Adrenal gland (tissue), 12 donors: ENCODE data around the gene ZNF652. TPM values are rescaled to one million over a fixed set of nuclear protein-coding genes. Genes with fewer than 3 reads are reported as not detected.

ENCODE experiments used
- DNase-seq, 7 donors: peaks; one replicate each; pipeline ENCODE4 v3.0.0-alpha.2; 2019 to 2020
- H3K27ac ChIP-seq, 5 donors: fragments of 200-600 bp; sonication (generic) in 4 of 5; 1 replicate in 3 of 5; 2 replicates in 2 of 5; pipeline versions ENCODE4 v1.5.1 to v1.8.0; 2016 to 2020; ENCODE audit warnings: mild to moderate bottlenecking in 1 of 5
- H3K27me3 ChIP-seq: fragments of 200-600 bp; 2 replicates; pipeline ENCODE4 v1.8.0; 2021
- H3K36me3 ChIP-seq, 2 donors: fragments of 200-600 bp; replicated peaks in 1 of 2; 1 replicate in 1 of 2; 2 replicates in 1 of 2; pipeline versions ENCODE4 v1.5.1 to v1.8.0; 2018 to 2022
- H3K4me1 ChIP-seq, 2 donors: fragments of 200-600 bp; replicated peaks in 1 of 2; 1 replicate in 1 of 2; 2 replicates in 1 of 2; pipeline versions ENCODE4 v1.5.1 to v1.8.0; 2018 to 2021
- H3K4me3 ChIP-seq, 4 donors: fragments of 200-600 bp; sonication (generic) in 3 of 4; one replicate each; pipeline ENCODE4 v1.5.1; 2016 to 2018
- H3K9me3 ChIP-seq, 3 donors: fragments of 200-600 bp; sonication (generic) in 1 of 3; replicated peaks in 1 of 3; 1 replicate in 2 of 3; 2 replicates in 1 of 3; pipeline versions ENCODE4 v1.5.1 to v1.8.0; 2016 to 2021
- CTCF ChIP-seq, 6 experiments: fragments of 450-650 bp in 4 of 6; fragments of 200-600 bp in 2 of 6; sonication (generic) in 1 of 6; IDR thresholded peaks; 1 replicate in 5 of 6; 2 replicates in 1 of 6; pipeline versions ENCODE4 v1.5.1 to v1.8.0; 2016 to 2021; ENCODE audit warnings: antibody characterized with exemption in 6 of 6, mild to moderate bottlenecking in 2 of 6, moderate library complexity in 1 of 6
- POLR2A ChIP-seq, 2 donors: fragments of 450-650 bp; IDR thresholded peaks; one replicate each; pipeline ENCODE4 v1.6.1; 2017; ENCODE audit warnings: antibody characterized with exemption in 2 of 2, mild to moderate bottlenecking in 2 of 2, moderate library complexity in 1 of 2
- WGBS, 4 donors: extraction: QIAGEN DNeasy Blood & Tissue Kit in 2 of 4; methylation state at CpG; one replicate each; pipeline versions ENCODE4 v1.1.5 to v1.1.7; 2013 to 2017; 5-methylcytosine and 5-hydroxymethylcytosine counted together
- intact Hi-C, 2 donors: fragments of 100-400 bp; cut with DNase I; formaldehyde crosslinking; loops; one replicate each; pipeline versions ENCODE4 v1.14.1 to v1.15.0; 2022 to 2023
- microRNA-seq, 3 donors: library from miRNA; unstranded; fragments of <30 nt; microRNA quantifications; one replicate each; pipeline ENCODE4, GENCODE V29; 2017 to 2020
- polyA plus RNA-seq, 3 donors: library from polyadenylated mRNA; stranded (reverse); fragments of 200-250 nt in 2 of 3; fragments of 350-450 nt in 1 of 3; fragmentation: Illumina TruSeq in 1 of 3; extraction: RNeasy Lipid Tissue Mini Kit (QIAGEN cat#74804) in 1 of 3; gene quantifications; one replicate each; pipeline ENCODE4 v1.2.3, GENCODE V29; 2013 to 2014
- small RNA-seq, 2 donors: library from RNA; depleted of rRNA; stranded (forward); fragments of <200 nt; gene quantifications; one replicate each; pipeline ENCODE3, GENCODE V24; 2016
- total RNA-seq, 9 donors: library from RNA; depleted of rRNA in 4 of 9; stranded (reverse); fragments of >200 nt in 4 of 9; fragments of 120-200 nt in 1 of 9; fragmentation: NEBNext Ultra II Directional in 1 of 9; extraction: Animal tissue kit (Norgen Biotek cat#: 25700) in 1 of 9; gene quantifications; one replicate each; pipeline versions ENCODE4 v1.1.0 to v1.2.4, GENCODE V29; 2013 to 2023
- donor health status: healthy with polysubstance abuse.
- donor health status: Bipolar disorder and iron deficiency.
- donor health status: DM: yes; HTN: yes; CAD: no.
- donor health status: DM: no; HTN: no; CAD: no.
- donor health status: DM: no; HTN: no; CAD: no.
- donor health status: DM: yes; HTN: yes; CAD: no.

ZNF652 gene
- total and polyA plus RNA-seq, 12 donors, result 22.7 to 58.7 (median 48.1) TPM

GRCh38 chr17:49249292-49249794, 112.7 kb downstream of the ZNF652 start:
- H3K4me3 ChIP-seq, result no peak overlapping the region
- no peaks in the 10 kb centered on the region for H3K27me3 ChIP-seq
- peaks cover 0 to 4% of the 10 kb centered on the region in 2 donors for H3K4me1 ChIP-seq
- H3K9me3 ChIP-seq, result no peaks in the 10 kb centered on the region
- no peaks in the 10 kb centered on the region for H3K36me3 ChIP-seq
- TF ChIP-seq CTCF (IDR thresholded peaks at IDR 0.05) (no peak), POLR2A (IDR thresholded peaks at IDR 0.05) (no peak)
- H3K27ac ChIP-seq, result no peak overlapping the region
- 17 to 43% (median 32%) methylated on average over 7 to 10 of the region's 10 CpGs for WGBS, 4 donors
- peak in 5 of 7 donors; percentile 33 to 50 (median 41) for DNase-seq
- intact Hi-C loops, result no loop called here

GRCh38 chr17:49247944-49248343, 114.1 kb downstream of the ZNF652 start:
- Histone ChIP-seq H3K4me3 (no peak overlapping the region), H3K9me3 (no peaks in the 10 kb centered on the region), H3K27ac (no peak overlapping the region), H3K4me1 (peaks cover 0 to 4% of the 10 kb centered on the region in 2 donors), H3K27me3 (no peaks in the 10 kb centered on the region), H3K36me3 (no peaks in the 10 kb centered on the region)
- DNase-seq, result no peak
- intact Hi-C loops, result no loop called here
- 86 to 90% (median 89%) methylated on average over 7 of the region's 7 CpGs for WGBS, 4 donors
- TF ChIP-seq POLR2A (IDR thresholded peaks at IDR 0.05) (no peak), CTCF (IDR thresholded peaks at IDR 0.05) (no peak)

- Histone ChIP-seq H3K4me1 (no peaks in the 10 kb centered on the region), H3K27ac (no peak overlapping the region), H3K9me3 (no peaks in the 10 kb centered on the region), H3K4me3 (no peak overlapping the region), H3K36me3 (no peaks in the 10 kb centered on the region), H3K27me3 (no peaks in the 10 kb centered on the region)
- no peak for TF ChIP-seq POLR2A (IDR thresholded peaks at IDR 0.05)
- TF ChIP-seq CTCF (IDR thresholded peaks at IDR 0.05), result no peak
- DNase-seq, result no peak
- intact Hi-C loops, result no loop called here
- 84 to 90% (median 88%) methylated on average over 3 to 4 of the region's 4 CpGs for WGBS, 4 donors
Measured at GRCh38 chr17:49244839-49245238, 117.2 kb downstream of the ZNF652 start.

Small RNAs within 50 kb of the gene (microRNA-seq; reads per million reads assigned to microRNA genes)
- 0 reads per million in 3 donors for gene MIR6129

Small RNAs within 50 kb of the gene (small RNA-seq; reads per million reads assigned to genes)
- gene MIR6129, result 0 reads per million in 2 donors

Other genes starting within 250 kb of the ZNF652 start
- 1 to 10 TPM in 2 of 9 donors, under 1 TPM in 6, not detected in 1; 0.10 to 3.4 (median 0.41) TPM for gene B4GALNT2, start 229.5 kb downstream of the ZNF652 start, total RNA-seq
- gene B4GALNT2, start 229.5 kb downstream of the ZNF652 start, polyA plus RNA-seq, result under 1 TPM in 2 of 3 donors, not detected in 1; 0.04 to 0.10 TPM
- gene GNGT2, start 151.7 kb downstream of the ZNF652 start, total RNA-seq, result 10 to 100 TPM in 1 of 9 donors, 1 to 10 TPM in 8; 1.2 to 31.9 (median 2.9) TPM
- 1 to 10 TPM; 3.2 to 6.5 (median 3.3) TPM for gene GNGT2, start 151.7 kb downstream of the ZNF652 start, polyA plus RNA-seq
- gene ABI3, start 151.5 kb downstream of the ZNF652 start, total RNA-seq, result 10 to 100 TPM in 8 of 9 donors, 1 to 10 TPM in 1; 2.4 to 39.9 (median 17.5) TPM
- gene ABI3, start 151.5 kb downstream of the ZNF652 start, polyA plus RNA-seq, result 10 to 100 TPM in 2 of 3 donors, 1 to 10 TPM in 1; 4.4 to 15.1 (median 13.0) TPM
- gene PHOSPHO1, start 131.5 kb downstream of the ZNF652 start, total RNA-seq, result 1 to 10 TPM in 1 of 9 donors, under 1 TPM in 4, not detected in 4; 0.25 to 5.5 (median 0.65) TPM
- gene PHOSPHO1, start 131.5 kb downstream of the ZNF652 start, polyA plus RNA-seq, result under 1 TPM in 2 of 3 donors, not detected in 1; 0.56 to 0.61 TPM
- gene PHB1, start 52.6 kb upstream of the ZNF652 start, total RNA-seq, result 100 to 1,000 TPM in 7 of 9 donors, 10 to 100 TPM in 2; 80.7 to 183 (median 136) TPM
- gene PHB1, start 52.6 kb upstream of the ZNF652 start, polyA plus RNA-seq, result 100 to 1,000 TPM in 2 of 3 donors, 10 to 100 TPM in 1; 66.4 to 222 (median 101) TPM
- gene NGFR, start 133.0 kb upstream of the ZNF652 start, total RNA-seq, result 10 to 100 TPM in 8 of 9 donors, 1 to 10 TPM in 1; 4.2 to 77.8 (median 27.7) TPM
- 10 to 100 TPM; 14.0 to 25.5 (median 21.8) TPM for gene NGFR, start 133.0 kb upstream of the ZNF652 start, polyA plus RNA-seq
- 1 to 10 TPM in 6 of 9 donors, under 1 TPM in 3; 0.30 to 6.1 (median 1.3) TPM for gene NXPH3, start 213.6 kb upstream of the ZNF652 start, total RNA-seq
- 1 to 10 TPM in 1 of 3 donors, under 1 TPM in 2; 0.80 to 1.3 (median 0.88) TPM for gene NXPH3, start 213.6 kb upstream of the ZNF652 start, polyA plus RNA-seq